ENCODE measurements around the gene SYNGR4.

DNA sequence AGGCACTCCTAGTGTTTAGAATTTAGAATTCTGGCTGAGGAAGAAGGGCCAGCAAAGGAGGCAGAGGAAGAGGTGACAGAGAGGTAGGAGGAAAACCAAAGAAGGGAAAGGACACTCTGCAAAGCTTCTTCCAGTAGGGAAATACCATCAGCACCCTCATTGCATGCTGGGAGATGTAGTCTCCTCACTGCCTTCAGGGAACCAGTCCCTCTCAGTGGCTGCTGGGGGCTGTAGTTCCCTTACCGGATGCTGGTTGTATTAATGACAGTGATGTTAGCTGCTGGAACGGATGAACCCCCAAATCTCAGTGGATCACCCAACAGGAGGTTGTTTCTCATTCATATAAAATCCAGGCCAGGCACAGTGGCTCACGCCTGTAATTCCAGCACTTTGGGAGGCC, 39.4 kb downstream of the SYNGR4 start:
- TF ChIP-seq, protein P1, sequence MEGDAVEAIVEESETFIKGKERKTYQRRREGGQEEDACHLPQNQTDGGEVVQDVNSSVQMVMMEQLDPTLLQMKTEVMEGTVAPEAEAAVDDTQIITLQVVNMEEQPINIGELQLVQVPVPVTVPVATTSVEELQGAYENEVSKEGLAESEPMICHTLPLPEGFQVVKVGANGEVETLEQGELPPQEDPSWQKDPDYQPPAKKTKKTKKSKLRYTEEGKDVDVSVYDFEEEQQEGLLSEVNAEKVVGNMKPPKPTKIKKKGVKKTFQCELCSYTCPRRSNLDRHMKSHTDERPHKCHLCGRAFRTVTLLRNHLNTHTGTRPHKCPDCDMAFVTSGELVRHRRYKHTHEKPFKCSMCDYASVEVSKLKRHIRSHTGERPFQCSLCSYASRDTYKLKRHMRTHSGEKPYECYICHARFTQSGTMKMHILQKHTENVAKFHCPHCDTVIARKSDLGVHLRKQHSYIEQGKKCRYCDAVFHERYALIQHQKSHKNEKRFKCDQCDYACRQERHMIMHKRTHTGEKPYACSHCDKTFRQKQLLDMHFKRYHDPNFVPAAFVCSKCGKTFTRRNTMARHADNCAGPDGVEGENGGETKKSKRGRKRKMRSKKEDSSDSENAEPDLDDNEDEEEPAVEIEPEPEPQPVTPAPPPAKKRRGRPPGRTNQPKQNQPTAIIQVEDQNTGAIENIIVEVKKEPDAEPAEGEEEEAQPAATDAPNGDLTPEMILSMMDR (IDR thresholded peaks at IDR 0.05): no peak
- TF ChIP-seq POLR2AphosphoS5 (IDR thresholded peaks at IDR 0.05; ENCODE audit: insufficient read depth in 1 of 2, low read depth in 1 of 2): no peak
